IPS DF 19.7 (cell line): ENCODE results near the gene CCDC148.

Experiments
- DNase-seq: peaks from one replicate; pipeline ENCODE4 v3.0.0-alpha.2; 2013; ENCODE audit warnings: low read depth, low spot score

The CCDC148 gene

DNA sequence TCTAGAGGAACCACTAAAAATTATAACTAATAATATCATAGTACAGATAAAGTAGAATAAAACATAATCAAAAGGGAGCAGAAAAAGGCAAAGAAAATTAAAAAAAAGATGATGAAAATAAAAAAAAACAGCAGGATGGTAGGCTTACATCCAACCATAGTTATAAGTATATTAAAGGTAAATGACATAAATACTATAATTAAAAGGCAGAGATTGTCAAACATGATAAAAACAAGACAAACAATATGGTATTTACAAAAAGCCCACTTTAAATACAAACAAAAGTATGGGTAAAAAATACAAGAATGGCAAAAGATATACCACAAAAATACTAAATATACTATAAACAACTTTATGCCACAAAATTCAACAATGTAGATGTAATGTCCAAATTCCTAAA, 24.4 kb downstream of the CCDC148 start:
- DNase-seq, result no peak

DNA sequence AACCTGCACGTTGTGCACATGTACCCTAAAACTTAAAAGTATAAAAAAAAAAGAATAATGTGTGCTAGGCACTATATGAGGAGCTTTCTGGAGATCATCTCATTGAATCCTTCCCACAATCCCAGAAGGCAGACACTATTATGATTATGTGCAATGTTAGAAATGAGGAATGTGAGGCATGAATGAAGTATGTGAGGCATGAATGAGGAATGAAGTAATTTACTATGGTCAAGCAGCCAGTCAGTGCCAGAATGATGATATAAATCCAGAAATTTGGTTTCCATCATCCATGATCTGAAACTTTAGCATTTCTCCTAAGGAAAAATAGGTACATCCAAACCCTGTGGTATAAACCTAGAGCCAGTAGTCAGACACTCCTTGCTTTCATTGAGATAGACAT, 42.0 kb downstream of the CCDC148 start:
- DNase-seq, result no peak

DNA sequence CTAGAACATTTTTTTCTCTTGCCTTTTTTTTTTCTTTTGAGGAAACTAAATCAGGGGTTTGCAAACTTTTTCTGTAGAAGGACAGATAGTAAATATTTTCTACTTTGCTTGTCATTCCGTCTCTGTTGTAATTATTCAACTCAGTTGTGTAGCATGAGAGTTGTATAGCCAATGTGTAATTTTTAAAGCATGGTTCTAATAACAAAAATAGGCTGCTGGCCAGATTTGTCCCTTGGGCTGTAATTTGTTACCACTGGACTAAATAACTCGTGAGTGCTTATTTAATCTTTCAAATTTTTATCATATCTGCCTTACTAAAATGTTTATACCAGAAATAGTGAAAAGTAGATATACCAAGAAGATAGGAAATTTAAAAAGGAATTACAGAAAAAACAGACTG, 43.0 kb downstream of the CCDC148 start:
- no peak for DNase-seq

DNA sequence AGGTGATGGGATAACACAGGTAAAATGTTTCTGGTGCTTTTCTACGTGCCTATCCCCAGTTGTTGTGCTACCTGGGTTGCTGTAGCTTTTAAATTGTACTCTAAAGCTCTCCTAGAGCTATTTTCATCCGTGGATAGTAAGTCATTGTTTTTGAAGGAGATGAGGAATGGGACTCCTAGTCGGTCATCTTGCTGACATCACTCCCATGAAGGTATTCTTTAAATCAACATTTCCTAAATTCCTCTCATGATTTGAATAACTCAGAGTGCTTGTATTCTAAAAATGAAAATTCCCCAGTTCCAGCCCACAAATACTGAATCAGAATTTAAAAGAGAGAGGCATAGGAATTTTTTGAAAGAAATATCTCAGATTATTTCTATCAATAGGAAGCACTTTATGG, 44.3 kb downstream of the CCDC148 start:
- no peak for DNase-seq

DNA sequence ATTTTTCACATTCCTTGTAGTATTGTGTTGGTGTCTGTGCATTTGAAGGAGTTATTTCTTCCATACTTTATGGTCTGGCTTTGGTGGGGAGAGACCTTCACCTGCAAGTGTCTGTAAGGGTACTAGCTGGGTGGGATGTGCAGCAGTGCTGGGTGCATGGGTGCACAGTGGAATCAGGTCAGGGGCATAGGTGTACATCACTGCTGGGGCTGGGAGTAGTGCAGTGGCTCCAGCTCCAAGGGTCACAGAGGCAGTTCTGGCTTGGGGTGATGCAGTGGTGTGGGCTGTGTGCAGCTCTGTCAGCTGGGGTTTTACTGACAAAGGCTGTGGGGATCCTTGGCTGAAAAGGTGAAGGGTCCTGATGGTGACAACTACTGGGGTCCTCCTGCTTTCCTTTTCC, 44.8 kb downstream of the CCDC148 start:
- no peak for DNase-seq

- DNase-seq, result no peak
Measured at GRCh38 chr2:158410132-158410531, 46.4 kb downstream of the CCDC148 start.

DNA sequence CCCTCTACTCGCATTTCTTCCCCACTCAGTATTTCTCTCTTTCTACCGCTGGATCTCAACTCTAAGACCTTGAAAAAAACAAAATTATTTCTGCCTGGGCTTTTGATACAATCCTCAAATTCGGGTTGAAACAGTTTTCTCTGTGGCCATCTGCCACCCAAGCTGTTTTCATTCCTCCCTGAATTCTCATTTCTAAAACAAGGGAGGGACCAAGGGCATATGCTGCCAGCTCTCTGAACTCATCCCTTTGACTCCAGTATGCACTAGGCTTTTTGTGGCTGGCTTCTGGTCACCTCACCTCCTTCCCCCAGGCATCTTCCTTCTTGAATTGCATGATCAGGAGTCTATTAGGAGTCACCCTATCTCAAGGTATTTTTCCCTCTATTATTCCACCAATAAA, 49.5 kb downstream of the CCDC148 start:
- no peak for DNase-seq

- DNase-seq, result no peak
Measured at GRCh38 chr2:158405341-158405740, 51.2 kb downstream of the CCDC148 start.

- DNase-seq, result no peak
Measured at GRCh38 chr2:158403237-158403636, 53.3 kb downstream of the CCDC148 start.

DNA sequence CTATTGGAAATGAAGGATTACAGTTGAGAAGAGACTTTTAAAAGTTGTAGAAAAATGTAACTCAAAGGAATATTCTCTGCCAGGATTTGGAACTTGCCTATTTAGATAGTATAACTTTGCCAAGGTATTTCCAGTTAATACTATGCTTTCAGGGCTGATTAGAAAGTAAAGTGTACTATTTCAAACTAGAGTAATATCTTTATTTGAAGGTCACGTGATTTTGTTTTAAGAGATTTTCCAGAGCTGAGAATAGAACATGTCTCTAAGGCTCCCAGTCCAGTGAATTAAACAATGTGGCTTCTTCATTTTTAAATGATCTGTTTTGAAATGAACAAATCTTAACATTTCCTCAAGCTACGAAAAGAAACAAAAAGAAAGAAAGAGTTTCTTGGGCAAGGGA, 53.9 kb downstream of the CCDC148 start:
- no peak for DNase-seq

- DNase-seq, result no peak
Measured at GRCh38 chr2:158395166-158395565, 61.4 kb downstream of the CCDC148 start.

- no peak for DNase-seq
Measured at GRCh38 chr2:158394453-158394852, 62.1 kb downstream of the CCDC148 start.

GRCh38 chr2:158393886-158394285, 62.7 kb downstream of the CCDC148 start:
- DNase-seq, result no peak

- no peak for DNase-seq
Measured at GRCh38 chr2:158392687-158393086, 63.9 kb downstream of the CCDC148 start.

- DNase-seq, result no peak
Measured at GRCh38 chr2:158391876-158392275, 64.7 kb downstream of the CCDC148 start.

GRCh38 chr2:158391361-158391760, 65.2 kb downstream of the CCDC148 start:
- no peak for DNase-seq

GRCh38 chr2:158388159-158388558, 68.4 kb downstream of the CCDC148 start:
- no peak for DNase-seq

GRCh38 chr2:158385646-158386045, 70.9 kb downstream of the CCDC148 start:
- no peak for DNase-seq

DNA sequence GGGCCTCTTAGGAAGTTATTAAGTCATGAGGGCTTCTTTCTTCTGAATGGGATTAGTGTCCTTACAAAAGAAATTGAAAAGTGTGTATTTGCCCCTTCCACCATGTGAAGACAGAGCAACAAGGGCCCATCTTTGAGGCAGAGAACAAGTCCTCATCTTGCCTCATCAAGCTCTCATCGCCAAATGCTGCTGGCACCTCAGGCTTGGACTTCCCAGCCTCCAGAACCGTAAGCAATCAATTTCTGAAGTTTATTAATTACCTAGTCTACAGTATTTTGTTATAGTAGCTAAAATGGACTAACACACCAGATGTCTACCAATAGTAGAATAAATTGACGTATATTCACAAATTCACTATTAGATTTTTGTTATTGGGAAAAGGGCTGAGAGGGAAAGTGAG, 74.6 kb downstream of the CCDC148 start:
- DNase-seq, result no peak

DNA sequence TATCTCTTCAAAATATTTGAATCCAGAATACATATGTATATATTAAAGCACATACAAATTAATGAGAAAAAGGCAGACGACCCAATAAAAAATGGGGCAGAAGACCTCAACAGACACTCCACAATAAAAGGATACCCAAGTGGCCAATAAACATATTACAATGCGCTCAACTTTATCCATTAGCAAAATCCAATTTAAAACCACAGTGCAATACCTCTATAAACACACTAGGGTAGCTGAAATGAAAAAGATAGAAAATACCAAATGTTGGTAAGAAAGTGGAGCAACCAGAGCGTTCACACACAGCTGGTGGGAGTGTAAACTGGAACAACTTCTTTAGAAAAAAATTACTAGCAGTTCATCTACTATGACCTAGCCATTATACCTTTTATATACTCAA, 75.3 kb downstream of the CCDC148 start:
- DNase-seq, result no peak

DNA sequence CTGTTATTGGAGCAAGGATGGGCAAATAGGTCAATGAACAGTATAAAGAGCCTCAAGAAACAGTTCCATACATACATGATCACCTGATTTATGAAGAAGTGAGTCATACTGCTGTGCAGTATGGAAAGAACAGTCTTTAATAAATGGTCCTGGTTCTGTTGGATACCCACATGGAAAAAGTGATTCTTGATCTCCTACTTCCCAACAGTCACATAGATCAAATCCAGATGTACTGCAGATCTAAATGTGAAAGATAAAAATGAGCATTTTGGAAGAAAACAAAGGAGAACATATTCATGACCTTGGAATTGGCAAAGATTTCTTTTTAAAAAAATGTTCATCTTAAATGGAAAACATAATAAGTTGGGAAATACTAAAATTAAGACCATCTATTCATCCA, 75.8 kb downstream of the CCDC148 start:
- DNase-seq, result no peak

GRCh38 chr2:158378926-158379325, 77.6 kb downstream of the CCDC148 start:
- DNase-seq, result no peak

DNA sequence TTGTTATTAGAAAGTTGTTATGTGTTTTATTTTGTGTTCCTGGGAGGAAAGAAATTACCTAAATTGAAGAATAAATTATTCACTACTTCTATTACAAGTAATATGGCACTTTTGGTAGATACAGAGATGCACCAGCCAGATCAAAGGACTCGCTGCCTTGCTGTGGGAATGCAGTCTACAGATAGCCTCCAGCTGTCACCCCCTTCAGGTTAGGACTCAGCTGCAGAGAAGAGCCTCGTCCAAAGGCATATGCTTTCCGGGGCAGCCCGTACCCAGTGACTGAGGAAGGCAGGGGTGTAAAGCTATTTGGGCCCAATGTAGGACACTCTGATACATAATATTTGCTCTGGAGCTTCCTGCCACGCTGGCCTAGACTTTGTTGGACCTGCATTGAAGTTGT, 90.2 kb downstream of the CCDC148 start:
- no peak for DNase-seq

DNA sequence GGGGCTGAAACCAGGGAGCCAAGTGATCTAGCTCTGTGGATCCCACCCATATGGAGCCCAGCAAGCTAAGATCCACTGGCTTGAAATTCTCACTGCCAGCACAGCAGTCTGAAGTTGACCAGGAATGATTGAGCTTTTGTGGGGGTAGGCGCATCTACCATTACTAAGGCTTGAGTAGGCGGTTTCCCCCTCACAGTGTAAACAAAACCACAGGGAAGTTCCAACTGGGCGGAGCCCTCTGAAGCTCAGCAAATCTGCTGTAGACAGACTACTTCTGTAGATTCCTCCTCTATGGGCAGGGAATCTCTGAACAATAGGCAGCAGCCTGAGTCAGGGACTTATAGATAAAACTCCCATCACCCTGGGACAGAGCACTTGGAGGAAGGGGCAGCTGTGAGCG, 96.7 kb downstream of the CCDC148 start:
- DNase-seq, result no peak

DNA sequence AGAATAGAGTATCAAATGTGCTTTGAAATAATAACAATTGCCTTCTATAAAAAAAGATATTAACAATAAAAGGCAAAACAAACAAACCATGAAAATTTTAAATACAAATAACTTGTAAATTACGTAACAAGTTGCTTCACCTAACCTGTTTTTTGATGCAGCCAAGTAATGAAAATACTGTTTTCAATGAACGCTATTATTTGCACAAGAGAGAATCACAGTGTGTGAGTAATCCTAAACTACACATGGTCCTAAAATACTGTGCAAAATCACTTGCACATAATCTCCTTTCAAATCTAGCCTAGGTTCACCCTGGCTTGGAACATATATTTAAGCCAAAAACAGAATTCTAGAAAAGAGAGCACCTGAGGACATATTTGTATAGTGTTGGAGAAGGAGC, 98.9 kb downstream of the CCDC148 start:
- no peak for DNase-seq
